ENCODE results near the gene ALDH1A1.

DNA sequence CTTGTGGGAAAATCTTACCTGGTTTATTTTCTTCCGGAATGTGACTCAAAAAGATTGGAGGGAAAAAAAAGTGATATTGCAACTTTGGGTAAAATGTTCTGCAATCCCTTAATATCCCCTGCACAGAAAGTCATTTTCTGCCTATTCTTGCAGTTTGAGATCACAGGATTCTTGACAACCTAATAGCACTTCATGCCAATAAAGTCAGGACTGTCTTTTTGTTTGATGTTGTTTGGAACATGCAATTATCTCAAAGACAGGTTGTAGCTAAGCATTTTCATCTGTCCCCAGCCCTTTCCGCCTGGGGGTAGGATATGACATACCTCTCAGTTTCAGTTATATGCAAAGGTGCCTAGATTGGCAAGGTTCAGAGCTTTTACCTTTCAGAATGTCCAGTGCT lies 63.9 kb downstream of the ALDH1A1 start:
- no peak for TF ChIP-seq CTCF (IDR thresholded peaks at IDR 0.05)
- no peak for TF ChIP-seq POLR2A (IDR thresholded peaks at IDR 0.05; ENCODE audit: low read depth)
- no peak for TF ChIP-seq EP300 (IDR thresholded peaks at IDR 0.05)
- no peak for TF ChIP-seq POLR2AphosphoS5 (IDR thresholded peaks at IDR 0.05)
